NCI-H187 (cell line): ENCODE results near the gene CT45A2.
"Not testable (repeated sequence)": the region's sequence is repeated elsewhere in the genome, so short reads cannot be mapped to it uniquely, and the experiment has no call there.

Source experiments
- DNase-seq, 2 experiments: peaks; one replicate each; lab custom pipeline; 2025; lab: John Stamatoyannopoulos, UW

CT45A2 gene, protein sequence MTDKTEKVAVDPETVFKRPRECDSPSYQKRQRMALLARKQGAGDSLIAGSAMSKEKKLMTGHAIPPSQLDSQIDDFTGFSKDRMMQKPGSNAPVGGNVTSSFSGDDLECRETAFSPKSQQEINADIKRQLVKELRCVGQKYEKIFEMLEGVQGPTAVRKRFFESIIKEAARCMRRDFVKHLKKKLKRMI

GRCh38 chrX:135819912-135820311 is at the start of gene CT45A2:
Gene CT45A2, minus strand, starts transcription at chrX:135820012. Its CDS starts 3,747 bp downstream, at chrX:135816265.
- not testable (repeated sequence) for DNase-seq

GRCh38 chrX:135854438-135854837 is 34.6 kb upstream of the CT45A2 start, which contains the start of gene CT45A8:
Gene CT45A8, minus strand, starts transcription at chrX:135854538. Its CDS starts 3,755 bp downstream, at chrX:135850783.
- not testable (repeated sequence) for DNase-seq

DNA sequence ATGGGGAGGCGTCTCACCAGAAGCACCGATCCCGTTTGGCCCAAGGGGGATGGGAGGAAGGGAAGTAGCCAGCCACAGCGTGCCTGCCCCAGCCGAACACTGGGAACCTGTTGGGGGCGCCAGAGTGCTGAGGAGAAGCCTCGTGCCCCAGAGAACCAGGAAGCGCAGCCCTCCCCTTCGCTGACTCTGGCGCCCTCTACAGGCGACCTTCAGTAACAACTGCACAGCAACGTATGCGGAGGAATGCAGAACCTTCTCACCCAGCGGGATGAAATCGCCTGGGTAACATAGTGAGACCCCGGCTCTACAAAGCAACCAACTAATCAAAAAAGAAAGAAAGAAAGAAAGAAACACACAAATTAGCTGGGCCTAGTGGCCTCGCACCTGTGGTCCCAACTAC is 17.4 kb upstream of the CT45A2 start, which contains the start of gene CT45A7:
Gene CT45A7 (minus strand): TSS at position 101 of the 400 bp plus-strand sequence. CDS start 3,747 bp downstream, outside the sequence.
- DNase-seq: not testable (repeated sequence)

- not testable (repeated sequence) for DNase-seq
These were observed 17.1 kb downstream of the CT45A2 start, which contains the start of gene CT45A6 for GRCh38 chrX:135802687-135803086. Gene CT45A6, minus strand, starts transcription at chrX:135802787. Its CDS starts 3,794 bp downstream, at chrX:135798993.

DNA sequence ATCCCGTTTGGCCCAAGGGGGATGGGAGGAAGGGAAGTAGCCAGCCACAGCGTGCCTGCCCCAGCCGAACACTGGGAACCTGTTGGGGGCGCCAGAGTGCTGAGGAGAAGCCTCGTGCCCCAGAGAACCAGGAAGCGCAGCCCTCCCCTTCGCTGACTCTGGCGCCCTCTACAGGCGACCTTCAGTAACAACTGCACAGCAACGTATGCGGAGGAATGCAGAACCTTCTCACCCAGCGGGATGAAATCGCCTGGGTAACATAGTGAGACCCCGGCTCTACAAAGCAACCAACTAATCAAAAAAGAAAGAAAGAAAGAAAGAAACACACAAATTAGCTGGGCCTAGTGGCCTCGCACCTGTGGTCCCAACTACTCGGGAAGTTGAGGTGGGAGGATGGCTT is 34.4 kb downstream of the CT45A2 start, which contains the start of gene CT45A5:
Gene CT45A5 (minus strand): TSS at position 101 of the 400 bp plus-strand sequence. CDS start 3,774 bp downstream, outside the sequence.
- not testable (repeated sequence) for DNase-seq

DNA sequence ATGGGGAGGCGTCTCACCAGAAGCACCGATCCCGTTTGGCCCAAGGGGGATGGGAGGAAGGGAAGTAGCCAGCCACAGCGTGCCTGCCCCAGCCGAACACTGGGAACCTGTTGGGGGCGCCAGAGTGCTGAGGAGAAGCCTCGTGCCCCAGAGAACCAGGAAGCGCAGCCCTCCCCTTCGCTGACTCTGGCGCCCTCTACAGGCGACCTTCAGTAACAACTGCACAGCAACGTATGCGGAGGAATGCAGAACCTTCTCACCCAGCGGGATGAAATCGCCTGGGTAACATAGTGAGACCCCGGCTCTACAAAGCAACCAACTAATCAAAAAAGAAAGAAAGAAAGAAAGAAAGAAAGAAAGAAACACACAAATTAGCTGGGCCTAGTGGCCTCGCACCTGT is 51.7 kb downstream of the CT45A2 start, which contains the start of gene CT45A3:
Gene CT45A3 (minus strand): TSS at position 101 of the 400 bp plus-strand sequence. CDS start 3,747 bp downstream, outside the sequence.
- not testable (repeated sequence) for DNase-seq
